GM23338 (cell line): Measurements from ENCODE around the gene CKM. TPM values are rescaled to one million over a fixed set of nuclear protein-coding genes. Genes with fewer than 3 reads are reported as not detected.

ENCODE experiments used
- ATAC-seq: fragments of 200-7000 bp; cut with Tn5 transposase; 3 replicates; pipeline ENCODE4 v1.9.1; 2020
- DNase-seq: peaks from one replicate; pipeline ENCODE4 v3.0.0-alpha.2; 2015; ENCODE audit warnings: low spot score
- H2AFZ ChIP-seq: fragments of 200-600 bp; sonication (generic); 2 replicates; pipeline ENCODE4 v1.8.0; 2016; ENCODE audit warnings: antibody characterized with exemption, mild to moderate bottlenecking, moderate library complexity
- H3F3A ChIP-seq: fragments of 200-600 bp; sonication (generic); replicated peaks from 2 replicates; pipeline ENCODE4 v1.8.0; 2017; ENCODE audit warnings: antibody characterized with exemption, mixed run types, low read depth
- H3K27ac ChIP-seq: fragments of 200-600 bp; sonication (generic); 2 replicates; pipeline ENCODE4 v1.6.1; 2016; ENCODE audit warnings: low read depth
- H3K27me3 ChIP-seq: fragments of 200-600 bp; sonication (generic); 2 replicates; pipeline ENCODE4 v1.8.0; 2016; ENCODE audit warnings: mild to moderate bottlenecking, mixed run types, moderate library complexity; ENCODE audit not compliant: insufficient read depth
- H3K36me3 ChIP-seq: fragments of 200-600 bp; sonication (generic); 2 replicates; pipeline ENCODE4 v1.8.0; 2016; ENCODE audit warnings: mild to moderate bottlenecking; ENCODE audit not compliant: insufficient read depth
- H3K4me1 ChIP-seq: fragments of 200-600 bp; sonication (generic); 2 replicates; pipeline ENCODE4 v1.8.0; 2016; ENCODE audit warnings: mild to moderate bottlenecking, moderate library complexity; ENCODE audit not compliant: insufficient read depth
- H3K4me2 ChIP-seq: fragments of 200-600 bp; sonication (generic); 2 replicates; pipeline ENCODE4 v1.7.1; 2017; ENCODE audit warnings: mixed run types
- H3K4me3 ChIP-seq: fragments of 200-600 bp; sonication (generic); 2 replicates; pipeline ENCODE4 v1.6.1; 2016; ENCODE audit warnings: mixed run types
- H3K79me2 ChIP-seq: fragments of 200-600 bp; sonication (generic); replicated peaks from 2 replicates; pipeline ENCODE4 v1.8.0; 2017; ENCODE audit warnings: mild to moderate bottlenecking; ENCODE audit not compliant: insufficient read depth
- H3K9me2 ChIP-seq: fragments of 200-600 bp; sonication (generic); 2 replicates; pipeline ENCODE4 v1.8.0; 2017; ENCODE audit not compliant: insufficient read depth
- H4K20me1 ChIP-seq: fragments of 200-600 bp; sonication (generic); replicated peaks from 2 replicates; pipeline ENCODE4 v1.8.0; 2017; ENCODE audit warnings: mild to moderate bottlenecking; ENCODE audit not compliant: insufficient read depth
- H3K27ac Mint-ChIP-seq: 2 replicates; pipeline ENCODE4 v1.8.0; 2020; ENCODE audit warnings: inconsistent platforms, mild to moderate bottlenecking, moderate library complexity, mixed read lengths
- H3K27me3 Mint-ChIP-seq: 3 replicates; pipeline ENCODE4 v1.8.0; 2022; ENCODE audit warnings: low read depth, mild to moderate bottlenecking, moderate library complexity, mixed read lengths, inconsistent platforms; ENCODE audit not compliant: insufficient read depth, poor library complexity
- H3K36me3 Mint-ChIP-seq: 3 replicates; pipeline ENCODE4 v1.8.0; 2021; ENCODE audit warnings: low read depth, mild to moderate bottlenecking, inconsistent platforms, moderate library complexity, mixed read lengths
- H3K4me1 Mint-ChIP-seq: 3 replicates; pipeline ENCODE4 v1.8.0; 2020; ENCODE audit warnings: mild to moderate bottlenecking, inconsistent platforms, mixed read lengths
- H3K4me3 Mint-ChIP-seq: 3 replicates; pipeline ENCODE4 v1.8.0; 2021; ENCODE audit warnings: moderate library complexity, mild to moderate bottlenecking, inconsistent platforms, mixed read lengths
- H3K9me3 Mint-ChIP-seq: 3 replicates; pipeline ENCODE4 v1.8.0; 2020; ENCODE audit warnings: moderate library complexity, mild to moderate bottlenecking, inconsistent platforms, mixed read lengths
- EZH2 ChIP-seq: fragments of 200-600 bp; sonication (generic); IDR thresholded peaks from one replicate; pipeline ENCODE4 v1.8.0; 2017; ENCODE audit warnings: antibody characterized with exemption, mild to moderate bottlenecking, low read depth; ENCODE audit not compliant: unreplicated experiment
- JUNB ChIP-seq: IDR thresholded peaks from one replicate; pipeline ENCODE4 v1.6.1; 2016; ENCODE audit warnings: antibody characterized with exemption; ENCODE audit not compliant: unreplicated experiment
- NANOG ChIP-seq: IDR thresholded peaks from 2 replicates; pipeline ENCODE4 v1.6.1; 2016; ENCODE audit warnings: antibody characterized with exemption, borderline replicate concordance
- REST ChIP-seq: IDR thresholded peaks from one replicate; pipeline ENCODE4 v1.6.1; 2018; ENCODE audit warnings: antibody characterized with exemption; ENCODE audit not compliant: unreplicated experiment
- STAT1 ChIP-seq: IDR thresholded peaks from one replicate; pipeline ENCODE4 v1.6.1; 2016; ENCODE audit warnings: antibody characterized with exemption; ENCODE audit not compliant: unreplicated experiment
- ZNF331 ChIP-seq: fragments of 250-450 bp; sonication (Bioruptor Pico); IDR thresholded peaks from 2 replicates; pipeline ENCODE4 v1.5.0; 2020; ENCODE audit warnings: low read depth, mild to moderate bottlenecking, moderate library complexity
- polyA plus RNA-seq: library from polyadenylated mRNA; unstranded; fragments of >200 nt; fragmentation: Nextera tagmentation; extraction: Ambion mirVana; gene quantifications from 2 replicates; pipeline ENCODE4 v1.2.1, GENCODE V29; 2016
- total RNA-seq: library from RNA; depleted of rRNA; stranded (reverse); fragments of >200 nt; shearing (Covaris generic); gene quantifications from 2 replicates; pipeline ENCODE4 v1.2.3, GENCODE V29; 2014
- TF ChIP-seq, protein P1 (sequence below): IDR thresholded peaks from 2 replicates; pipeline ENCODE4 v1.6.1; 2016; ENCODE audit warnings: antibody characterized with exemption

CKM gene
- total and polyA plus RNA-seq, 2 experiments from 2014 or later = not detected

DNA sequence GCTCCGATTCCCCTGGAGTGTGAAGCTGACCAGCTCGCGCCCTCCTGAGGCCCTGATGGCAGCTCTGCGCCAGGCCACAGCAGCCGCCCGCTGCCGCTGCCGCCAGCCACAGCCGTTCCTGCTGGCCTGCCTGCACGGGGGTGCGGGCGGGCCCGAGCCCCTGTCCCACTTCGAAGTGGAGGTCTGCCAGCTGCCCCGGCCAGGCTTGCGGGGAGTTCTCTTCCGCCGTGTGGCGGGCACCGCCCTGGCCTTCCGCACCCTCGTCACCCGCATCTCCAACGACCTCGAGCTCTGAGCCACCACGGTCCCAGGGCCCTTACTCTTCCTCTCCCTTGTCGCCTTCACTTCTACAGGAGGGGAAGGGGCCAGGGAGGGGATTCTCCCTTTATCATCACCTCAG, 20.3 kb downstream of the CKM start:
- Histone ChIP-seq H3K4me3 (no peak overlapping the region), H3F3A (no peaks in the 10 kb centered on the region), H4K20me1 (no peaks in the 10 kb centered on the region), H3K4me2 (no peak overlapping the region), H3K79me2 (no peaks in the 10 kb centered on the region), H2AFZ (no peak overlapping the region), H3K27me3 (peaks cover 23% of the 10 kb centered on the region), H3K9me2 (no peaks in the 10 kb centered on the region), H3K27ac (no peak overlapping the region), H3K4me1 (no peaks in the 10 kb centered on the region), H3K36me3 (no peaks in the 10 kb centered on the region)
- no peak for DNase-seq
- TF ChIP-seq JUNB (no peak), ZNF331 (CRISPR knock-in tag) (no peak), EZH2 (no peak), NANOG (no peak), STAT1 (no peak)
- TF ChIP-seq, protein P1, sequence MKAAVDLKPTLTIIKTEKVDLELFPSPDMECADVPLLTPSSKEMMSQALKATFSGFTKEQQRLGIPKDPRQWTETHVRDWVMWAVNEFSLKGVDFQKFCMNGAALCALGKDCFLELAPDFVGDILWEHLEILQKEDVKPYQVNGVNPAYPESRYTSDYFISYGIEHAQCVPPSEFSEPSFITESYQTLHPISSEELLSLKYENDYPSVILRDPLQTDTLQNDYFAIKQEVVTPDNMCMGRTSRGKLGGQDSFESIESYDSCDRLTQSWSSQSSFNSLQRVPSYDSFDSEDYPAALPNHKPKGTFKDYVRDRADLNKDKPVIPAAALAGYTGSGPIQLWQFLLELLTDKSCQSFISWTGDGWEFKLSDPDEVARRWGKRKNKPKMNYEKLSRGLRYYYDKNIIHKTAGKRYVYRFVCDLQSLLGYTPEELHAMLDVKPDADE = no peak
- Mint-ChIP-seq H3K4me1 (peaks cover 2% of the 10 kb centered on the region; the same call in 2 of the 3 replicates), H3K36me3 (peaks cover 9% of the 10 kb centered on the region), H3K27me3 (peaks cover 13% of the 10 kb centered on the region), H3K9me3 (peaks cover 4% of the 10 kb centered on the region; the same call in 1 of the 3 replicates), H3K27ac (no peak overlapping the region), H3K4me3 (no peak overlapping the region)
- no peak for ATAC-seq

DNA sequence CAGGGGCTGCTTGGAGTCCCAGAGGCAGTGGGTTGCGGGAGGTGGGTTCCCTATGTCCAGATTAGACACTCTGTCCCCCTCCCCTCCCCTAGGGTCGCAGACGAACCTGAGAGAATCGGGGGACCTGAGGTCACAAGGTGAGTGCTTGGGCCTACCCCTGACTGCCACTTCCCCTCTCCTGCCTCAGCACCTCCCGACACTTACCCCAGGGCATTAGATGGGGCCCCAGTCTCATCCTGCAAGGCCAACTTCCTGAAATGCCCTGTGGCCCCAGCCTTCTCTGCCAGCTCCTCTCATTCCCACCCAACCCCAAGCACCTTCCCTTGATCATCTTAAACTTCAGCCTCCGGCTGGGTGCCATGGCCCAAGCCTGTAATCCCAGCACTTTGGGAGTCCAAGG, 23.0 kb downstream of the CKM start:
- Histone ChIP-seq H3K9me2 (no peaks in the 10 kb centered on the region), H2AFZ (no peak overlapping the region), H3K27me3 (peaks cover 12% of the 10 kb centered on the region), H3F3A (no peaks in the 10 kb centered on the region), H3K27ac (no peak overlapping the region), H3K4me2 (no peak overlapping the region), H4K20me1 (no peaks in the 10 kb centered on the region), H3K79me2 (no peaks in the 10 kb centered on the region), H3K4me1 (no peaks in the 10 kb centered on the region), H3K4me3 (no peak overlapping the region), H3K36me3 (no peaks in the 10 kb centered on the region)
- peaks cover 20% of the 10 kb centered on the region for H3K36me3 Mint-ChIP-seq
- peaks cover 7% of the 10 kb centered on the region; the same call in 1 of the 3 replicates for H3K9me3 Mint-ChIP-seq
- no peak overlapping the region for H3K4me3 Mint-ChIP-seq
- no peak for DNase-seq
- no peak for TF ChIP-seq REST
- no peak for TF ChIP-seq ZNF331 (CRISPR knock-in tag)
- H3K27ac Mint-ChIP-seq = no peak overlapping the region
- peaks cover 10% of the 10 kb centered on the region for H3K27me3 Mint-ChIP-seq
- ATAC-seq = no peak
- H3K4me1 Mint-ChIP-seq = peaks cover 2% of the 10 kb centered on the region; the same call in 2 of the 3 replicates
